Nephron progenitor cell (in vitro differentiated cells): ENCODE measurements around the gene DERL3.

ENCODE experiments used
- DNase-seq: peaks from one replicate; pipeline ENCODE4 v3.0.0; 2021
- H3K27ac Mint-ChIP-seq: 2 replicates; pipeline ENCODE4 v1.8.0; 2021; ENCODE audit warnings: mild to moderate bottlenecking, moderate library complexity, mixed read lengths
- H3K27me3 Mint-ChIP-seq: 2 replicates; pipeline ENCODE4 v1.8.0; 2021; ENCODE audit warnings: mild to moderate bottlenecking, low read depth, mixed read lengths; ENCODE audit not compliant: poor library complexity
- H3K36me3 Mint-ChIP-seq: 2 replicates; pipeline ENCODE4 v1.8.0; 2021; ENCODE audit warnings: low read depth, mixed read lengths
- H3K4me1 Mint-ChIP-seq: 2 replicates; pipeline ENCODE4 v1.8.0; 2021; ENCODE audit warnings: mixed read lengths
- H3K4me3 Mint-ChIP-seq: 2 replicates; pipeline ENCODE4 v1.8.0; 2021; ENCODE audit warnings: mild to moderate bottlenecking, moderate library complexity, mixed read lengths
- H3K9me3 Mint-ChIP-seq: 2 replicates; pipeline ENCODE4 v1.8.0; 2021; ENCODE audit warnings: mild to moderate bottlenecking, moderate library complexity, mixed read lengths
- TF ChIP-seq, protein P1 (sequence below): fragments of 200-600 bp; sonication (generic); IDR thresholded peaks from 2 replicates; pipeline ENCODE4 v1.5.0; 2021; ENCODE audit warnings: antibody characterized with exemption

Gene DERL3

DNA sequence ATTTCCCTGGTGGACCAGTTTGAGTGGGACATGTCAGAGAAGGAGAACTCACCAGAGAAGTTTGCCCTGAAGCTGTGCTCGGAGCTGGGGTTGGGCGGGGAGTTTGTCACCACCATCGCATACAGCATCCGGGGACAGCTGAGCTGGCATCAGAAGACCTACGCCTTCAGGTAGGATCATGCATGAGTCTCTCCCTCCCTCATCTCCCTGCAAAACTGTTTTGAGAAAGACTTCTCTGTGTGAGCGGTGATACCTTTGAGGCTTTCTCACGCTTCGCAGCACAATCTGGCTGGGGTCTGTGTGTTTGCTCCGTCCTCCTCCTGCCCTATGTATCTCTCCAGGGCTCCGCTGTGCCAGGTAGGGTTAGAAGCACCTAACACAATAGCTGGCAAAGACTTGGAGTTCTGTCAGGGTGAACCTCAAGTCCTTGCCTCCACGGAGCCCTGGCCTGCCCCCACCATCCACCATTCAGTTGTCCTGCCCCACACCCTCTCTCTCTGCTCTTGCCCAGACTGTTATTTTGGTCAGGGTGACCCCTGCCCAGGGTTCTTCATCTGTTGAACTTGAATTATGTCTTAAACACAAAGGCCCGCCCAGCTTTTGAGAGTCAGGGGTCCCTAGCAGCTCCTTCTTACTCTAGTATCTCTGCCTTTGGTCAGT, 13.4 kb downstream of the DERL3 start:
- Mint-ChIP-seq H3K27ac (peak overlapping the region; percentile 98), H3K27me3 (peaks cover 3% of the 10 kb centered on the region), H3K4me3 (peak overlapping the region; percentile 37), H3K9me3 (no peaks in the 10 kb centered on the region), H3K36me3 (peaks cover 75% of the 10 kb centered on the region), H3K4me1 (peaks cover 30% of the 10 kb centered on the region)
- DNase-seq: no peak
- TF ChIP-seq, protein P1, sequence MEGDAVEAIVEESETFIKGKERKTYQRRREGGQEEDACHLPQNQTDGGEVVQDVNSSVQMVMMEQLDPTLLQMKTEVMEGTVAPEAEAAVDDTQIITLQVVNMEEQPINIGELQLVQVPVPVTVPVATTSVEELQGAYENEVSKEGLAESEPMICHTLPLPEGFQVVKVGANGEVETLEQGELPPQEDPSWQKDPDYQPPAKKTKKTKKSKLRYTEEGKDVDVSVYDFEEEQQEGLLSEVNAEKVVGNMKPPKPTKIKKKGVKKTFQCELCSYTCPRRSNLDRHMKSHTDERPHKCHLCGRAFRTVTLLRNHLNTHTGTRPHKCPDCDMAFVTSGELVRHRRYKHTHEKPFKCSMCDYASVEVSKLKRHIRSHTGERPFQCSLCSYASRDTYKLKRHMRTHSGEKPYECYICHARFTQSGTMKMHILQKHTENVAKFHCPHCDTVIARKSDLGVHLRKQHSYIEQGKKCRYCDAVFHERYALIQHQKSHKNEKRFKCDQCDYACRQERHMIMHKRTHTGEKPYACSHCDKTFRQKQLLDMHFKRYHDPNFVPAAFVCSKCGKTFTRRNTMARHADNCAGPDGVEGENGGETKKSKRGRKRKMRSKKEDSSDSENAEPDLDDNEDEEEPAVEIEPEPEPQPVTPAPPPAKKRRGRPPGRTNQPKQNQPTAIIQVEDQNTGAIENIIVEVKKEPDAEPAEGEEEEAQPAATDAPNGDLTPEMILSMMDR: no peak

GRCh38 chr22:23824476-23825245, 14.1 kb downstream of the DERL3 start:
- H3K27ac Mint-ChIP-seq: peak overlapping the region; percentile 59
- H3K36me3 Mint-ChIP-seq: peaks cover 75% of the 10 kb centered on the region
- H3K4me3 Mint-ChIP-seq: no peak overlapping the region
- TF ChIP-seq, protein P1: no peak
- H3K4me1 Mint-ChIP-seq: peaks cover 30% of the 10 kb centered on the region
- no peak for DNase-seq
- no peaks in the 10 kb centered on the region for H3K27me3 Mint-ChIP-seq
- H3K9me3 Mint-ChIP-seq: no peaks in the 10 kb centered on the region

GRCh38 chr22:23823331-23823791, 15.4 kb downstream of the DERL3 start:
- Mint-ChIP-seq H3K27ac (peak overlapping the region; percentile 69), H3K36me3 (peaks cover 76% of the 10 kb centered on the region), H3K4me1 (peaks cover 30% of the 10 kb centered on the region)

GRCh38 chr22:23822101-23822671, 16.6 kb downstream of the DERL3 start:
- Mint-ChIP-seq H3K36me3 (peaks cover 80% of the 10 kb centered on the region), H3K27me3 (no peaks in the 10 kb centered on the region), H3K4me1 (peaks cover 25% of the 10 kb centered on the region), H3K27ac (peak overlapping the region; percentile 64), H3K4me3 (no peak overlapping the region), H3K9me3 (no peaks in the 10 kb centered on the region)
- no peak for DNase-seq
- TF ChIP-seq, protein P1: no peak

More at GRCh38 chr22:23823331-23823791, 15.4 kb downstream of the DERL3 start:
- no peak for DNase-seq
- no peaks in the 10 kb centered on the region for H3K9me3 Mint-ChIP-seq
- TF ChIP-seq, protein P1: no peak
- H3K27me3 Mint-ChIP-seq: no peaks in the 10 kb centered on the region
- H3K4me3 Mint-ChIP-seq: no peak overlapping the region

- TF ChIP-seq, protein P1: no peak
- no peaks in the 10 kb centered on the region for H3K9me3 Mint-ChIP-seq
- DNase-seq: no peak
- no peak overlapping the region for H3K4me3 Mint-ChIP-seq
- H3K27ac Mint-ChIP-seq: peak overlapping the region; percentile 87
- peaks cover 11% of the 10 kb centered on the region for H3K4me1 Mint-ChIP-seq
- H3K36me3 Mint-ChIP-seq: peaks cover 85% of the 10 kb centered on the region
- H3K27me3 Mint-ChIP-seq: no peaks in the 10 kb centered on the region
Measured at GRCh38 chr22:23820748-23821211, 18.0 kb downstream of the DERL3 start.
